ENCODE results near the gene PAMR1. TPM values are rescaled to one million over a fixed set of nuclear protein-coding genes. Genes with fewer than 3 reads are reported as not detected.

PAMR1 gene
- total RNA-seq, 4 donors from 2014 or later = 0.49 to 3.2 (median 1.4) TPM

GRCh38 chr11:35485656-35486322 lies 39.6 kb downstream of the PAMR1 start:
- no peaks in the 10 kb centered on the region for H3K36me3 ChIP-seq
- H3K4me3 ChIP-seq = no peak overlapping the region
- no peaks in the 10 kb centered on the region for H3K9me3 ChIP-seq
- intact Hi-C loops (cut with DNase I; ENCODE audit: low total_unique reads) = loop anchor here (10.0 kb wide), 1 partner anchor 561 kb away; no protein-coding TSS in a partner anchor
- in situ Hi-C loops (cut with MboI; ENCODE audit: low sequenced_read_pairs in 4 of 4) = no loop called here
- no peaks in the 10 kb centered on the region for H3K27me3 ChIP-seq
- DNase-seq (peak in 1 of 2 donors; percentile 48), ATAC-seq (peak; percentile 76 to 89)
- TF ChIP-seq CTCF (IDR thresholded peaks at IDR 0.05 in 4 of 5, conservative IDR thresholded peaks at IDR 0.05 in 1 of 5) (peak; percentile 41 to 86 (median 63)), POLR2A (IDR thresholded peaks at IDR 0.05) (no peak)
- H3K4me1 ChIP-seq = no peaks in the 10 kb centered on the region
- H3K27ac ChIP-seq = no peak overlapping the region

GRCh38 chr11:35484435-35484834 lies 41.0 kb downstream of the PAMR1 start:
- Histone ChIP-seq H3K27me3 (no peaks in the 10 kb centered on the region), H3K9me3 (no peaks in the 10 kb centered on the region), H3K27ac (no peak overlapping the region), H3K36me3 (no peaks in the 10 kb centered on the region), H3K4me3 (no peak overlapping the region), H3K4me1 (no peaks in the 10 kb centered on the region)
- intact Hi-C loops (cut with DNase I; ENCODE audit: low total_unique reads) (loop anchor here (10.0 kb wide), 1 partner anchor 560 kb away; no protein-coding TSS in a partner anchor), in situ Hi-C loops (cut with MboI; ENCODE audit: low sequenced_read_pairs in 4 of 4) (no loop called here)
- TF ChIP-seq CTCF (IDR thresholded peaks at IDR 0.05 in 4 of 5, conservative IDR thresholded peaks at IDR 0.05 in 1 of 5) (no peak), POLR2A (IDR thresholded peaks at IDR 0.05) (no peak)
- DNase-seq (no peak), ATAC-seq (no peak)

GRCh38 chr11:35483131-35483820 lies 42.1 kb downstream of the PAMR1 start:
- in situ Hi-C loops (cut with MboI; ENCODE audit: low sequenced_read_pairs in 4 of 4) = no loop called here
- Histone ChIP-seq H3K36me3 (no peaks in the 10 kb centered on the region), H3K9me3 (no peaks in the 10 kb centered on the region), H3K4me1 (no peaks in the 10 kb centered on the region), H3K4me3 (no peak overlapping the region), H3K27ac (no peak overlapping the region), H3K27me3 (peaks cover 0 to 5% (median 3%) of the 10 kb centered on the region in 3 donors)
- intact Hi-C loops (cut with DNase I; ENCODE audit: low total_unique reads) = loop anchor here (10.0 kb wide), 1 partner anchor 558 kb away; no protein-coding TSS in a partner anchor
- TF ChIP-seq POLR2A (IDR thresholded peaks at IDR 0.05) (no peak), CTCF (IDR thresholded peaks at IDR 0.05 in 4 of 5, conservative IDR thresholded peaks at IDR 0.05 in 1 of 5) (no peak)
- ATAC-seq (no peak), DNase-seq (no peak)

GRCh38 chr11:35479731-35480130 lies 45.7 kb downstream of the PAMR1 start:
- Histone ChIP-seq H3K4me1 (no peaks in the 10 kb centered on the region), H3K27me3 (peaks cover 0 to 5% (median 3%) of the 10 kb centered on the region in 3 donors), H3K4me3 (no peak overlapping the region), H3K9me3 (no peaks in the 10 kb centered on the region), H3K36me3 (no peaks in the 10 kb centered on the region), H3K27ac (no peak overlapping the region)
- intact Hi-C loops (cut with DNase I; ENCODE audit: low total_unique reads) = loop anchor here (10.0 kb wide), 1 partner anchor 555 kb away; no protein-coding TSS in a partner anchor
- no peak for ATAC-seq
- in situ Hi-C loops (cut with MboI; ENCODE audit: low sequenced_read_pairs in 4 of 4) = no loop called here
- TF ChIP-seq CTCF (IDR thresholded peaks at IDR 0.05 in 4 of 5, conservative IDR thresholded peaks at IDR 0.05 in 1 of 5) (no peak), POLR2A (IDR thresholded peaks at IDR 0.05) (no peak)
- DNase-seq = no peak
